Caco-2 (cell line): Measurements from ENCODE around the gene ASB13. TPM values are rescaled to one million over a fixed set of nuclear protein-coding genes. Genes with fewer than 3 reads are reported as not detected.

Experiments
- BruUV-seq: library from RNA; stranded (reverse); fragments of 400-500 nt; replicated peaks from 2 replicates; lab custom pipeline; 2021; lab: Mats Ljungman, UMichigan
- CTCF ChIA-PET: fragments of 300-600 bp; sonication (Branson Sonifier 250); formaldehyde crosslinking; loops from one replicate; lab custom pipeline; 2022; ENCODE audit warnings: antibody characterized with exemption; lab: Charles Lee
- POLR2A ChIA-PET: fragments of 300-600 bp; sonication (Branson Sonifier 250); formaldehyde crosslinking; loops from one replicate; lab custom pipeline; 2022; ENCODE audit warnings: antibody characterized with exemption; lab: Charles Lee
- DNase-seq, 2 experiments: peaks; one replicate each; pipeline versions ENCODE4 v3.0.0 to v3.0.0-alpha.2; 2020 to 2022
- H3K27me3 ChIP-seq: replicated peaks from 2 replicates; pipeline ENCODE4 v1.6.0; 2011; ENCODE audit warnings: low read length; ENCODE audit not compliant: control insufficient read depth, insufficient read depth
- H3K36me3 ChIP-seq: 2 replicates; pipeline ENCODE4 v1.5.1; 2011; ENCODE audit warnings: low read length; ENCODE audit not compliant: control insufficient read depth, insufficient read depth
- H3K4me1 ChIP-seq: fragments of 250-450 bp; sonication (Bioruptor Pico); 2 replicates; pipeline ENCODE4 v1.5.1; 2020; ENCODE audit warnings: mild to moderate bottlenecking
- H3K4me3 ChIP-seq: 2 replicates; pipeline ENCODE4 v1.5.1; 2011; ENCODE audit warnings: low read depth, mild to moderate bottlenecking, control low read depth, low read length
- H3K9me3 ChIP-seq: fragments of 250-450 bp; sonication (Bioruptor Pico); 2 replicates; pipeline ENCODE4 v1.5.1; 2020; ENCODE audit warnings: mild to moderate bottlenecking, moderate library complexity
- H3K27ac Mint-ChIP-seq: one replicate; pipeline ENCODE4 v1.8.0; 2022; ENCODE audit warnings: mixed read lengths; ENCODE audit not compliant: unreplicated experiment
- H3K27me3 Mint-ChIP-seq: one replicate; pipeline ENCODE4 v1.8.0; 2022; ENCODE audit warnings: mixed read lengths; ENCODE audit not compliant: insufficient read depth, unreplicated experiment
- H3K36me3 Mint-ChIP-seq: one replicate; pipeline ENCODE4 v1.8.0; 2022; ENCODE audit warnings: mild to moderate bottlenecking, mixed read lengths; ENCODE audit not compliant: insufficient read depth, unreplicated experiment
- H3K4me1 Mint-ChIP-seq: one replicate; pipeline ENCODE4 v1.8.0; 2022; ENCODE audit warnings: low read depth, mixed read lengths; ENCODE audit not compliant: unreplicated experiment
- H3K4me3 Mint-ChIP-seq: one replicate; pipeline ENCODE4 v1.8.0; 2022; ENCODE audit warnings: mild to moderate bottlenecking, moderate library complexity, mixed read lengths; ENCODE audit not compliant: unreplicated experiment
- H3K9me3 Mint-ChIP-seq: one replicate; pipeline ENCODE4 v1.8.0; 2022; ENCODE audit warnings: mixed read lengths; ENCODE audit not compliant: unreplicated experiment
- intact Hi-C: fragments of 100-400 bp; cut with micrococcal nuclease; formaldehyde crosslinking; loops from one replicate; pipeline ENCODE4 v1.10.0; 2022; ENCODE audit not compliant: unreplicated experiment
- total RNA-seq: library from RNA; stranded (reverse); gene quantifications from 2 replicates; pipeline ENCODE4 v1.2.3, GENCODE V29; 2022
- TF ChIP-seq, protein P1 (sequence below), 2 experiments: fragments of 200-600 bp in 1 of 2; IDR thresholded peaks; 1 replicate in 1 of 2; 2 replicates in 1 of 2; pipeline versions ENCODE4 v1.5.1 to v1.8.0; 2011 to 2022; ENCODE audit warnings: antibody characterized with exemption in 1 of 2, control low read depth in 1 of 2, inconsistent platforms in 1 of 2, low read depth in 1 of 2, low read length in 1 of 2, mild to moderate bottlenecking in 1 of 2, moderate library complexity in 1 of 2; ENCODE audit not compliant: insufficient read depth in 1 of 2, severe bottlenecking in 1 of 2, unreplicated experiment in 1 of 2

The ASB13 gene
- total RNA-seq, 1 experiment from 2014 or later = 44.8 TPM

DNA sequence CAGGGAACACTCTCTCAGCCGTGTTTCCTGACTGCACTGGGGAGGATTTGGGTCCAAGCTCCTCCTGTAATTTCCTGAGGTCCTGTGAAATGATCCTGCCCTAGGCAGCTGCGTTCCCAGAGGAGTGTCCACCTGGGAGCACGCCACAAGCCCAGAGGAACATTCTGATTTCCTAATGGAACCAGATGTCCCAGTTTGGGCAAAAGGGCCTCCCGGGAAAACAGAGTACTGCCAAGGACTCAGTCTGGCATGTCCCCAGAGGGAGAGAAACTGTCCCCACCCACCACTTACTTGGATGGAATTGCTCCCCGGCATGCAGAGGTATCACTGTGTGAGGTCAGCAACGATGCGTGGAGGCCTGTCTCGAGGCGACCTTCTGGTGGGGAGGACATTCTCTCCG lies 34.5 kb downstream of the ASB13 start:
- H3K27ac Mint-ChIP-seq = peak overlapping the region; percentile 1
- no TSS peak for BruUV-seq
- ChIA-PET CTCF (interaction anchor here (0.9 to 2.4 kb wide), 3 partner anchors 9 to 190 kb away, joined by 4 to 6 read pairs (median 5); no protein-coding TSS in a partner anchor), POLR2A (no interaction called here)
- H3K4me3 ChIP-seq = peak overlapping the region; percentile 4
- no peaks in the 10 kb centered on the region for H3K27me3 Mint-ChIP-seq
- intact Hi-C loops = loop anchor here (1.0 to 5.0 kb wide), 3 partner anchors 34 to 105 kb away; partner anchors contain the start of genes ASB13 and TASOR2
- H3K9me3 Mint-ChIP-seq = no peaks in the 10 kb centered on the region
- peak; percentile 39 to 61 for DNase-seq
- H3K36me3 Mint-ChIP-seq = no peaks in the 10 kb centered on the region
- peaks cover 25% of the 10 kb centered on the region for H3K4me1 Mint-ChIP-seq
- peak overlapping the region; percentile 7 for H3K4me3 Mint-ChIP-seq
- peaks cover 21% of the 10 kb centered on the region for H3K4me1 ChIP-seq
- H3K36me3 ChIP-seq = no peaks in the 10 kb centered on the region
- TF ChIP-seq, protein P1, sequence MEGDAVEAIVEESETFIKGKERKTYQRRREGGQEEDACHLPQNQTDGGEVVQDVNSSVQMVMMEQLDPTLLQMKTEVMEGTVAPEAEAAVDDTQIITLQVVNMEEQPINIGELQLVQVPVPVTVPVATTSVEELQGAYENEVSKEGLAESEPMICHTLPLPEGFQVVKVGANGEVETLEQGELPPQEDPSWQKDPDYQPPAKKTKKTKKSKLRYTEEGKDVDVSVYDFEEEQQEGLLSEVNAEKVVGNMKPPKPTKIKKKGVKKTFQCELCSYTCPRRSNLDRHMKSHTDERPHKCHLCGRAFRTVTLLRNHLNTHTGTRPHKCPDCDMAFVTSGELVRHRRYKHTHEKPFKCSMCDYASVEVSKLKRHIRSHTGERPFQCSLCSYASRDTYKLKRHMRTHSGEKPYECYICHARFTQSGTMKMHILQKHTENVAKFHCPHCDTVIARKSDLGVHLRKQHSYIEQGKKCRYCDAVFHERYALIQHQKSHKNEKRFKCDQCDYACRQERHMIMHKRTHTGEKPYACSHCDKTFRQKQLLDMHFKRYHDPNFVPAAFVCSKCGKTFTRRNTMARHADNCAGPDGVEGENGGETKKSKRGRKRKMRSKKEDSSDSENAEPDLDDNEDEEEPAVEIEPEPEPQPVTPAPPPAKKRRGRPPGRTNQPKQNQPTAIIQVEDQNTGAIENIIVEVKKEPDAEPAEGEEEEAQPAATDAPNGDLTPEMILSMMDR (IDR thresholded peaks at IDR 0.05; ENCODE audit: insufficient read depth in 1 of 2, low read depth in 1 of 2, low read length in 1 of 2, severe bottlenecking in 1 of 2, unreplicated experiment in 1 of 2) = no peak
- no peaks in the 10 kb centered on the region for H3K27me3 ChIP-seq
- no peaks in the 10 kb centered on the region for H3K9me3 ChIP-seq

DNA sequence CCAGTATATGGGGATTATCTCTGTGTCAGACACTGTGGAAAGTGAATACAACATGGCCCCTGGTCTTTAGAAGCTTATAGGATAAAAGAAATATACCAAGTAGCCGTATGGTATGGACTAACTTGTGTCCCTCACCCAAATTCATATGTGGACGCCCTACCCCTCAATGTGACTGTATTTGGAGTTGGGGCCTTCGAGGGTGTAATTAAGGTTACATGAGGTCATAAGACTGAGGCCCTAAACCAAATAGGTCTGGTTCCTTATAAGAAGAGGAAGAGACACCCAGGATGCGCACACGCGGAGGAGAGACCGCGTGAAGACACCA lies 36.3 kb downstream of the ASB13 start:
- H3K4me3 ChIP-seq = no peak overlapping the region
- no peaks in the 10 kb centered on the region for H3K9me3 Mint-ChIP-seq
- no peak overlapping the region for H3K27ac Mint-ChIP-seq
- intact Hi-C loops = loop anchor here (1.0 to 5.0 kb wide), 2 partner anchors 107 to 243 kb away; no protein-coding TSS in a partner anchor
- H3K27me3 Mint-ChIP-seq = no peaks in the 10 kb centered on the region
- H3K36me3 ChIP-seq = no peaks in the 10 kb centered on the region
- no peaks in the 10 kb centered on the region for H3K36me3 Mint-ChIP-seq
- peaks cover 21% of the 10 kb centered on the region for H3K4me1 ChIP-seq
- BruUV-seq = no TSS peak
- peaks cover 25% of the 10 kb centered on the region for H3K4me1 Mint-ChIP-seq
- H3K27me3 ChIP-seq = no peaks in the 10 kb centered on the region
- no peak overlapping the region for H3K4me3 Mint-ChIP-seq
- DNase-seq = no peak
- H3K9me3 ChIP-seq = no peaks in the 10 kb centered on the region
- TF ChIP-seq, protein P1 (IDR thresholded peaks at IDR 0.05; ENCODE audit: insufficient read depth in 1 of 2, low read depth in 1 of 2, low read length in 1 of 2, severe bottlenecking in 1 of 2, unreplicated experiment in 1 of 2) = no peak
- ChIA-PET CTCF (interaction anchor here (0.6 to 1.8 kb wide), 25 partner anchors 10 to 815 kb away, joined by 3 to 11 read pairs (median 4); partner anchors contain the start of genes CALML5 and TASOR2), POLR2A (interaction anchor here (0.6 to 1.0 kb wide), 2 partner anchors 184 to 804 kb away, joined by 4 to 5 read pairs; partner anchors contain the start of gene AKR1E2)

DNA sequence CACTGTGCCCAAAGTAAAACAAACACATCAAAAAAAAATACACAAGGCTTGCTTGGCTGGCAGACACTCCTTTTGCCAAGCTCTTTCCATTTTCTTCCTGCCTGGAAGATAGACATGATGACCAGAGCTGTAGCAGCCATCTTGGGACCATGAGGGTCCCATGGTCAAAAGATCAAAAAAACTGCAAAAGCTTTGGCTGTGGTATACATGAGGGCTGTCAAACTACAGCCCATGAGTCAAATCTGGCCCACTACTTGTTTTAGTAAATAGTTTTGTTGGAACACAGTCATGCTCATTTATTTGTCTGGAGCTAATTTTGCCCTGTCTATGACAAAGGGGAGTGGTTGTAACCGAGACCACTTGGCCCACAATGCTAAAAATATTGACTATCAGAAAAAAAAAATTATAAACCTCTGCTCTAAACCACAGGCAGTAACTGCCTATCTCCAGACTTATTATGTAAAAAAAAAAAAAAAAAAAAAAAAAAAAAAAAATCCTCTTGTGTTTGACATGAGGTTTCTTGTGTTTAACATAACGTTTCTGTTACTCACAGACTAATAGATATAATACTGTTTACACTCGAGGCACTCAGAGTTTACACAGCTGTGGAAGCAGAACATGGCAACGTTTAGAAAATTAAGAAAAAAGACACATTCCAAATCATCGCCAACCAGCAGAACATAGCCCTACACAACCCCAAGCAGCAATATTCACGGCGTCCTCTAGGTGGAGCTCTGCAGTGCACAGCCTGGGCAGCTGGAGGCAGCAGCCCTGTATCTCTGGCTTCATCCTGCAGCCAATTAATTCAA lies 36.9 kb downstream of the ASB13 start:
- Mint-ChIP-seq H3K9me3 (no peaks in the 10 kb centered on the region), H3K36me3 (no peaks in the 10 kb centered on the region), H3K27ac (no peak overlapping the region), H3K4me1 (peaks cover 25% of the 10 kb centered on the region), H3K4me3 (no peak overlapping the region), H3K27me3 (no peaks in the 10 kb centered on the region)
- CTCF ChIA-PET = interaction anchor here (0.6 to 1.8 kb wide), 26 partner anchors 9 to 814 kb away, joined by 3 to 11 read pairs (median 4); partner anchors contain the start of genes CALML5 and TASOR2
- POLR2A ChIA-PET = interaction anchor here (0.6 to 1.0 kb wide), 2 partner anchors 183 to 804 kb away, joined by 4 to 5 read pairs; partner anchors contain the start of gene AKR1E2
- BruUV-seq = no TSS peak
- Histone ChIP-seq H3K9me3 (no peaks in the 10 kb centered on the region), H3K36me3 (no peaks in the 10 kb centered on the region), H3K4me3 (no peak overlapping the region), H3K4me1 (peaks cover 21% of the 10 kb centered on the region), H3K27me3 (no peaks in the 10 kb centered on the region)
- TF ChIP-seq, protein P1 (IDR thresholded peaks at IDR 0.05; ENCODE audit: insufficient read depth in 1 of 2, low read depth in 1 of 2, low read length in 1 of 2, severe bottlenecking in 1 of 2, unreplicated experiment in 1 of 2) = peak; percentile 97 to 98
- DNase-seq = peak; percentile 86 to 92
- intact Hi-C loops = loop anchor here (1.0 to 10.0 kb wide), 3 partner anchors 108 to 805 kb away; partner anchors contain the start of gene AKR1E2
